HG03457 (cell line): ENCODE measurements around the gene EXOC3L1.

ENCODE experiments used
- ATAC-seq: cut with Tn5 transposase; IDR thresholded peaks from one replicate; pipeline ENCODE4 v1.9.1; 2021; ENCODE audit warnings: moderate number of reproducible peaks; ENCODE audit not compliant: unreplicated experiment

EXOC3L1 gene

GRCh38 chr16:67190041-67190440, at the start of gene EXOC3L1:
TSS of gene EXOC3L1 (minus strand) at chr16:67190136. CDS start at chr16:67189676, 460 bp downstream.
- ATAC-seq: no peak

DNA sequence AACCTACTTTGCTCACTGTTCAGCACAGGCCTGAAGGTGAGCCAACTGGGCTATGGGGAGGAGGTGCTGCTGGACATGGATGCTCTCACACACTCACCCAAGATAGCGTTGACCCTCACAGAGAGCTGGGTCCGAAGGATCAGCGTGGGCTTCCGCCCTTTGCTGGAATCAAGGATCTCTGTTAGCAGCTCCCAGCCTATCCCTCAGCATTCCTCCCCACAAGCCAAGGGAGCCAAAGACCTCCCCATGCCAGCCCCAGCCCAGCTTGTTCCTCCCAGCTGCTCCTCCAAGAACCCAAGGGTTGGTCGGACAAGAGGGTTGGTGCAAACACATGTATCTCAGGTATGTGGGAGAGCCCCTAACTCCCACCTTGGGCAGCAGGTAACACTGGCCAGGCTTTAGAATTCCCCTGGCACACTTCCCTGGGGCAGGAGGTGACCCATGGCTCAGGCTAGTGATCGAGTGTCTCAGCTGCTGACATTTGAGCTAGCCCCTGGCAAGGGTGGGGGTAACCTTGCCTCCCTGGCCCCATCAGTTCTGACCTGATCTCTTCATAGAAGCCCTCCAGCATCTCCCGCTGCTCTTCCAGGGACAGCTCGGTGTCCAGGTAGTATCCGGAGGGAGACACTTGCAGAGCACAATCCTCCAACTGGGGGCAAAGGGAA, 49.0 kb upstream of the EXOC3L1 start:
- ATAC-seq: no peak

DNA sequence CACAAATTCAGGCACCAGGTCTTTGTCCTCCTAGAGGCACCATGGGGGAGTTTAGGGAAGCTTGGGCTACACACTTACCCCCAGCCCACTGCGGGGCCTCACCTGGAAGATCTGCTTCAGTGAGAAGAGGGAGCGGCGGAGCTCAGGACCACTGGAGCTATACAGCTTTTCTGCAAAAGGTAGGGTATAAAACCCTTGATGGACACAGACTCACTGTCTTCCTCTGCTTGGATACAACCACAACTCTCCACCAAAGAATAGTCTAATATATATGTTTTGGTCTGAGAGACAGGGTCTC, 48.3 kb upstream of the EXOC3L1 start:
- no peak for ATAC-seq

- ATAC-seq: no peak
Observed at GRCh38 chr16:67237396-67238277, 47.7 kb upstream of the EXOC3L1 start.

DNA sequence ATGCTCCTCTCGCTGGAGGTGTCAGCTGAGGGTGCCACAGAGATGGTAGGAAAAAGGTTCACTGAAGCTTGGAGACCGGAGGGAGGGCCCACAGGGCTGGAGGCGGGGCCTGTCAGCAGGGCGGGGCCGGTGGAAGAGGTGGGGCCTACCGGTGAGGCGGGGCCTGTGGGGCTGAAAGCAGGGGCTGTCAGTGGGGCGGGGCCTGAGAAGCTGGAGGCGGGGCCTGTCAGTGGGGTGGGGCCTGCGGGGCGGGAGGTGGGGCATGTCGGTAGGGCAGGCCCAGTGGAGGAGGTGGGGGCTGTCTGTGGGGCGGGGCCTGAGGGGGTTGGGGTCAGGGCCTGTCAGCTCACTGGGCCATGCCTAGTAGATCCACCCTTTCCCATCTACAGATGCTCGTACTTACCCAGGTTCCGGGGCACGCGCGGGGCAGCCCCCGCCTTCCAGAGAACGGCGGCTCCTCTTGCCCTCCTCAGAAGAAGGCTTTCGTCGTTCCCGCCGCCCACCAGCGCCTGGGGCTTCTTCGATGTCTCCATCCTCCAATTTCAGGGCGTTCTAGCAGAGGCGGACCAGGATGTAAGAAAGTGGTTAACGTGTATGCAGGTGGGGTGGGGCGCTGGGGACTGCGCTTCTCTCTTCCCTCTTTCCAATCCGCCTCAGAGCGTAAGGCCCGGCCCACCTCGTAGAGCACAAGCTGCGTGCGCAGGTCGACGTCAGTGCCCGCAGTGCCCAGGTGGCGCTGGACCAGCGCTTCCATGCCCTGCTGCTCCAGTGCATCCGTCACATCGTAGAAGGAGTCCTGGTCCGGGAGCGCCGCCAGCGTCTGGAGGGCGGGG, 46.8 kb upstream of the EXOC3L1 start:
- ATAC-seq: no peak

DNA sequence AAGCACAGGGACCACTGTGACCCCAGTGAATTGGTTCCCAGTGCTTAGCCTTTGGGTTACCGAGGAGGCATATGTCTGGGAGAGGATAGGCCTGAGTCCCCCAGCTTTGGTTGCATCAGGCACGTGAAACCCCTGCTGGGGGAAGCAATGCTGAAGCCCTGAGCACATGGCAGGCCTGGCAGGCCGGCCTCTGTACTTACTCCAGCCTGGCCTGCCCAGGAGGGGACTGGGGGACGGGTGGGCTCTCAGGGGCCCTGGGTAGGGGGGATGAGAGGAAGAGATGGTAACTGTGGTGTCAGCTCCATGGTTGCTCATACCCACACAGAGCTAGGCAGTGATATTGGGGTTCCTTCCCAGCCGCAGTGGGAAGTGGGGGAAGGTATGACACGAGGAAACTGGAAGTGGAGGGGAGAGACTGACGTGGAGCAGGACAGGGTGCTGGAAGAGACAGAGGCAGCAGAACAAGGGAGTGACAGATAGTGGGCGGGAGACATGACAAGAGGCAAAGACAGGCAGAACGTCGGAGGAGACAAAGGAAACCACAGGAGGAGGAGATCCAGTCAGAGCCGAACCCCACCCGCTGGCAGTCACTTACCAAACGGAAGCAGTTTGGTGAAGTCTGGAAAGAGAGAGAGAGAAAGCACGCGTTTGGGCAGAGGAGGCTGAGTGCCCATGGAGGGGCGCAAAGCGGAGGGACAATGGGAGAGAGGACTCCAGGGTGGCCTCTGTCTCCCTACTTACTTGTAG, 46.1 kb upstream of the EXOC3L1 start:
- no peak for ATAC-seq

DNA sequence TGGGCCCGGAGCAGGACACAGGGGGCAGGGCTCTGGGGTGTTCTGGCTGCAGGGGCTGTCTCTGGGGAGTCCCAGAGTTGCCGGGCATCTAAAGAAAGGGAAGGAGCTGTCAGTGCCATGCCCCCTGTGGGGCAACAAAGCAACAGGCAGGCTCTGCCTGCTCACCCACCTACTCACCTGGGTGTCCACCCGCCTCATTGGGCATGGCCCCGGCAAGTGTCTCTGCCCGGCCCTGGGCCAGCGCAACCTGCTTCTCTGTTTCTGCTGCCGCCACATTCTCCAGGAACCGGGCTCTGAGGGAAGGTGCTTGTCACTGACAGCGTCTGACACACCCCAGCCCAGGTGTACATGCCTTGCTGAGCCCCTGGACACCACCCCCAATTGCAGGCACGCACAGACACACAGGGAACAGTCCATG, 44.3 kb upstream of the EXOC3L1 start:
- ATAC-seq: no peak

DNA sequence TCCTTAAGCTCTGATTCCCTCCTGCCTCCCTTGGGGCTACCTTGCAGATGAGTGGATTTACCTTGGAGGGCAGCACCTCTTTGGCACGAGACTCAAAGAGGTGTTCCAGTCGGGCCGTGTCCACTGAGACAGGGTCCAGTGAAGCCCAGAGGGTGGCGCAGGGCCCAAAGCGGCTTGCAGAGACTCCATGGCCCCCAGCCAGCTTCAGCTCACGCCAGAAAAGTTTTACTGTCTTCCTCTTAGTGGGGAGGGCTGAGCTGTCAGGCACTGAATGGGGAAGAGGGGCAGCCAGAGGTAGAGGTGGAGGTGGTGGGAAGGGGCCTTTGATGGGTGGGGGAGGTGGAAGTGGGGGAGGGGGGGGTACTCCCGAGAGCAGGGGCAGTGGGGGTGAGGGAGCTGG, 43.7 kb upstream of the EXOC3L1 start:
- ATAC-seq: no peak

- no peak for ATAC-seq
Observed at GRCh38 chr16:67230809-67231660, 41.1 kb upstream of the EXOC3L1 start.

DNA sequence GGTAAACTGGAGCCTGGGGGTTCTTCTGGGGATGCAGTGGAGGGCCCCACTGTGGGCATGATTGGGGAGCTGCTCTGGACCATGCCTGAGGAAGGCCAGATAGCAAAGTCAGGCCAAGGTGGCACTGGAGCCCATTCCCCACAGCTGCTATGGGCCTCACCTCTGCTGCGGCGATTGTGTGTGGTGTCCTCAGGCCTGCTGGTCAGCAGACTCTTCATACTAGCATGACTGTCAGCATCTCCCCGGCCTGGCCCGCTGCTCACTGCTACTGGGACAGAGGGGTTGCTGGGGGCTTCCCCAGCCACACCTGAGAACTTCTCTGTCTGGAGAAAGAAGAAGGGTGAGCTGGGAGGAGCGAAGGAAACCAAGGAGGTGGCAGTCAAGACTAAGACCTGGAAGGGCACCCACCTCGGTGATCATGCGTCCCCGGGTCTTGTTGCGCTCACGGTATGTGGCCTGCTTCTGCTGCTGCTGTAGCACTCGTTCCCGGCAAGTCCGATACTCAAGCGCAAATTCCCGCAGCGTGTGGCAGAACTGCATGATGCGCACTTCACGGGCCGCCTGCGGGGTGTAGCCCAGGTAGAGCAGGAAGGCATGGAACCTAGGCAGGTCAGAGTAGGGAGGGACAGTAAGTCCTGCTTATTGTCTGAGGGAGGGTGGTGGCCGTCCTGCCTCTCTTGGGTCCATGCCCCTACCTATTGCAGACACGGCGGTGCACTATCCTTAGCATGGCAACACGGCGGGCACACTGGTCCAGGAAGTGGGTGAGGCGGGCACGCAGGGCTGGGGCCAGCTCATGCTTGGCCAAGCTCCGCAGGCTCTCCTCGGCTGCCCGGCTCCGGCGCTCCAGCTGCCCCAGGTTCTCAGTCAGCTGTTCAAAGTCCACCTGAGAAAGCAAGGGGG, 40.2 kb upstream of the EXOC3L1 start:
- no peak for ATAC-seq

DNA sequence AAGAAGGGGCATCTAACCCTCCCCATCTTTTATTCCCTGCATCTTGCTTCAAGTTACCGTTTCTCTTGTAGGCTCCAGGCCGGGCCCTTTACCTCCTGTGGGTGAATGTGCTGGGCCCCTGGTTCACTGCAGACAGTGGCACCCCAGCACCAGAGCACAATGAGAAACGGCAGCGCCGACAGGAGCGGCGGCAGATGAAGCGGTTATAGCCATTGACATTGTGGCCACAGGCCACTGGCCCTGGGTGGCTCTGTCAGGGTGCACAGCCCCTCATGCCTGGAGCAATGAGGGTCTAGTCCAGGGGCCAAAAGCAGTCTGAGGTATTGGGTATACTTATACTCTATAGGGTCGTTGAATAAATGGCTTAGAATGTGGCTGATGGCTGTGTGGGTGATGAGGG, 39.0 kb upstream of the EXOC3L1 start:
- ATAC-seq: no peak

- no peak for ATAC-seq
Observed at GRCh38 chr16:67228034-67228785, 38.3 kb upstream of the EXOC3L1 start.

DNA sequence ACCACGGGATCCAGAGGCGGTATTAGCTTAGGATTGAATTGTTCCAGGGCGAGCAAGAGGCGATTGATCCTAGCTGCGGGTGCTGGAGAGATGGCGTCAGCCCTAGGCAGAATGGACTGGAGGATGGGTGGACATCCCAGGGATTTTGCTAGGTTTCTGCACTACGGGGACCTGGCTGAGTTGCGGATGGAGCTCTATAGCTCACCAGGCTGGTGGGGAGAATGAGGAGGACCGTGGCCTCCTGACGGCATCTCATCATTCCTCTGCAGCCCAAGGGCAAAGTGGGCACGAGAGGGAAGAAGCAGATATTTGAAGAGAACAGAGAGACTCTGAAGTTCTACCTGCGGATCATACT, 37.6 kb upstream of the EXOC3L1 start:
- no peak for ATAC-seq

- ATAC-seq: peak; percentile 81
Observed at GRCh38 chr16:67226804-67227566, 37.0 kb upstream of the EXOC3L1 start, which contains the start of gene TMEM208. TSS of gene TMEM208 (plus strand) at chr16:67227130. CDS start at chr16:67227219, 89 bp downstream.

GRCh38 chr16:67226295-67226803, 36.4 kb upstream of the EXOC3L1 start:
- ATAC-seq: no peak

DNA sequence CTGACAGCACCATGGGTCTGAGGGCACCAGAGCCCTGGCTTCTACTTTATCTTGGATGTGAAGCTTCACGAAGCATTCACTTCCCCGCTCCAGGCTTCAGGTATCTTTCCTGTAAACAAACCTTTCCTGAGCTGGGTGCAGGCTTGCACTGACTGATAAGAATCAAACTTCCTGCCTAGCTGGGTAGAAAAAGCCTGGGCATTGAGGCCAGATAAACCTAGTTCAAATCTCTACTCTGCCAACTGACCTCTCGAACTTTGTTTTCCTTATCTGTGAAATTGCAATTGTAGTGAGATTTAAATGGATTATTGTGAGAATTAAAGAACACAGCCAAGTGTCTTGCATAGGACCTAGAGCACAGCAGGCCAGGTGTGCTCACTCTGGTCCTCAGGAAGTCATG, 34.1 kb upstream of the EXOC3L1 start:
- ATAC-seq: no peak
